Measurements from ENCODE around the gene SOHLH2.

SOHLH2 gene

GRCh38 chr13:36124236-36124822 lies 90.0 kb downstream of the SOHLH2 start:
- no peak for DNase-seq
- no peak overlapping the region for H3K4me2 ChIP-seq (ENCODE audit: insufficient read depth, low read length)

More at GRCh38 chr13:36124236-36124822, 90.0 kb downstream of the SOHLH2 start:
- Histone ChIP-seq H3K4me1 (ENCODE audit: insufficient read depth, low read length) (no peaks in the 10 kb centered on the region), H3K9me3 (ENCODE audit: insufficient read depth, low read length, severe bottlenecking) (peaks cover 3% of the 10 kb centered on the region), H3K27me3 (ENCODE audit: insufficient read depth, low read length, poor library complexity) (no peaks in the 10 kb centered on the region), H3K4me3 (ENCODE audit: low read depth in 1 of 2, low read length in 2 of 2) (no peak overlapping the region), H3K9ac (ENCODE audit: low read depth, low read length) (no peak overlapping the region), H3K27ac (ENCODE audit: low read length) (no peak overlapping the region), H2AFZ (ENCODE audit: low read depth, low read length) (no peak overlapping the region), H4K20me1 (ENCODE audit: insufficient read depth, low read length) (no peaks in the 10 kb centered on the region), H3K79me2 (ENCODE audit: insufficient read depth, low read length) (no peaks in the 10 kb centered on the region), H3K36me3 (ENCODE audit: insufficient read depth, low read length) (no peaks in the 10 kb centered on the region)
- TF ChIP-seq CTCF (IDR thresholded peaks at IDR 0.05; ENCODE audit: borderline replicate concordance, extremely low read depth, low read length, poor library complexity, severe bottlenecking), result no peak
- TF ChIP-seq EZH2 (IDR thresholded peaks at IDR 0.05; ENCODE audit: borderline replicate concordance, low read depth, low read length, severe bottlenecking), result no peak
- ATAC-seq (ENCODE audit: insufficient read depth, low read depth), result no peak

All from DND-41 (cell line).